GM12801 (cell line): ENCODE results near the gene HADH.

Experiments
- CTCF ChIP-seq: IDR thresholded peaks from one replicate; pipeline ENCODE4 v1.5.1; 2011; ENCODE audit warnings: control low read depth; ENCODE audit not compliant: insufficient read length; ENCODE audit errors: extremely low read depth

HADH gene

GRCh38 chr4:108036213-108036612 lies 46.5 kb downstream of the HADH start:
- no peak for TF ChIP-seq CTCF

GRCh38 chr4:108037884-108038283 lies 48.2 kb downstream of the HADH start:
- TF ChIP-seq CTCF: no peak

- TF ChIP-seq CTCF: no peak
Observed at GRCh38 chr4:108042927-108043326, 53.2 kb downstream of the HADH start.

- no peak for TF ChIP-seq CTCF
Observed at GRCh38 chr4:108043526-108043925, 53.8 kb downstream of the HADH start.

- no peak for TF ChIP-seq CTCF
Observed at GRCh38 chr4:108044951-108045686, 55.4 kb downstream of the HADH start.

GRCh38 chr4:108045687-108046024 lies 56.0 kb downstream of the HADH start:
- no peak for TF ChIP-seq CTCF

- TF ChIP-seq CTCF: no peak
Observed at GRCh38 chr4:108047199-108047598, 57.5 kb downstream of the HADH start.
